ENCODE data around the gene SCLT1.

SCLT1 gene

GRCh38 chr4:128957459-128957858 is 135.9 kb downstream of the SCLT1 start:
- DNase-seq (ENCODE audit: low read depth in 2 of 2): no peak

GRCh38 chr4:128955751-128956150 is 137.6 kb downstream of the SCLT1 start:
- DNase-seq (ENCODE audit: low read depth in 2 of 2): no peak

GRCh38 chr4:128954941-128955340 is 138.4 kb downstream of the SCLT1 start:
- DNase-seq (ENCODE audit: low read depth in 2 of 2): no peak

- DNase-seq (ENCODE audit: low read depth in 2 of 2): no peak
These were observed 142.0 kb downstream of the SCLT1 start for GRCh38 chr4:128951316-128951715.

GRCh38 chr4:128950796-128951195 is 142.5 kb downstream of the SCLT1 start:
- no peak for DNase-seq (ENCODE audit: low read depth in 2 of 2)

- no peak for DNase-seq (ENCODE audit: low read depth in 2 of 2)
These were observed 146.4 kb downstream of the SCLT1 start for GRCh38 chr4:128946916-128947315.

GRCh38 chr4:128942607-128943006 is 150.7 kb downstream of the SCLT1 start:
- no peak for DNase-seq (ENCODE audit: low read depth in 2 of 2)

GRCh38 chr4:128940971-128941370 is 152.4 kb downstream of the SCLT1 start:
- no peak for DNase-seq (ENCODE audit: low read depth in 2 of 2)

- DNase-seq (ENCODE audit: low read depth in 2 of 2): no peak
These were observed 163.3 kb downstream of the SCLT1 start for GRCh38 chr4:128930051-128930450.

- DNase-seq (ENCODE audit: low read depth in 2 of 2): no peak
These were observed 168.4 kb downstream of the SCLT1 start for GRCh38 chr4:128924951-128925350.

GRCh38 chr4:128921954-128922353 is 171.4 kb downstream of the SCLT1 start:
- DNase-seq (ENCODE audit: low read depth in 2 of 2): no peak

GRCh38 chr4:128917781-128918180 is 175.6 kb downstream of the SCLT1 start:
- no peak for DNase-seq (ENCODE audit: low read depth in 2 of 2)

GRCh38 chr4:128916832-128917231 is 176.5 kb downstream of the SCLT1 start:
- DNase-seq (ENCODE audit: low read depth in 2 of 2): no peak

- no peak for DNase-seq (ENCODE audit: low read depth in 2 of 2)
These were observed 177.8 kb downstream of the SCLT1 start for GRCh38 chr4:128915544-128915943.

- no peak for DNase-seq (ENCODE audit: low read depth in 2 of 2)
These were observed 180.1 kb downstream of the SCLT1 start for GRCh38 chr4:128913228-128913627.

- no peak for DNase-seq (ENCODE audit: low read depth in 2 of 2)
These were observed 184.6 kb downstream of the SCLT1 start for GRCh38 chr4:128908735-128909134.

GRCh38 chr4:128907981-128908380 is 185.4 kb downstream of the SCLT1 start:
- DNase-seq (ENCODE audit: low read depth in 2 of 2): no peak

GRCh38 chr4:128906581-128906980 is 186.8 kb downstream of the SCLT1 start:
- DNase-seq (ENCODE audit: low read depth in 2 of 2): no peak

- DNase-seq (ENCODE audit: low read depth in 2 of 2): no peak
These were observed 188.5 kb downstream of the SCLT1 start for GRCh38 chr4:128904821-128905220.

- no peak for DNase-seq (ENCODE audit: low read depth in 2 of 2)
These were observed 212.7 kb downstream of the SCLT1 start for GRCh38 chr4:128880662-128881061.

GRCh38 chr4:128879971-128880370 is 213.4 kb downstream of the SCLT1 start:
- no peak for DNase-seq (ENCODE audit: low read depth in 2 of 2)

GRCh38 chr4:128879283-128879682 is 214.1 kb downstream of the SCLT1 start:
- no peak for DNase-seq (ENCODE audit: low read depth in 2 of 2)

GRCh38 chr4:128877934-128878333 is 215.4 kb downstream of the SCLT1 start:
- DNase-seq (ENCODE audit: low read depth in 2 of 2): no peak

GRCh38 chr4:128876200-128876599 is 217.1 kb downstream of the SCLT1 start:
- DNase-seq (ENCODE audit: low read depth in 2 of 2): no peak

GRCh38 chr4:128871948-128872347 is 221.4 kb downstream of the SCLT1 start:
- DNase-seq (ENCODE audit: low read depth in 2 of 2): no peak

All from stimulated activated CD8-positive, alpha-beta memory T cell treated with anti-CD3 and anti-CD28 coated beads, Interleukin-2, amount 100 ng/mL, for 48 hours (primary cell).